Measurements from ENCODE around the gene DNMT3A.

GRCh38 chr2:25262288-25262687 lies 79.4 kb downstream of the DNMT3A start:
- TF ChIP-seq CTCF (conservative IDR thresholded peaks at IDR 0.05; ENCODE audit: low read depth in 2 of 2) (no peak), EZH2phosphoT487 (IDR thresholded peaks at IDR 0.05; ENCODE audit: unreplicated experiment) (no peak), POLR2AphosphoS5 (IDR thresholded peaks at IDR 0.05; ENCODE audit: low read depth) (no peak), EZH2 (IDR thresholded peaks at IDR 0.05; ENCODE audit: low read depth, unreplicated experiment) (no peak), CREB1 (CRISPR knock-in tag; IDR thresholded peaks at IDR 0.05; ENCODE audit: low read depth) (no peak), REST (IDR thresholded peaks at IDR 0.05; ENCODE audit: unreplicated experiment) (no peak), JUNB (IDR thresholded peaks at IDR 0.05; ENCODE audit: unreplicated experiment) (no peak), ZNF331 (CRISPR knock-in tag; IDR thresholded peaks at IDR 0.05; ENCODE audit: low read depth) (no peak)

All from GM23338 (cell line).